Skeletal muscle tissue (tissue), 4 donors: ENCODE results near the gene ZNF283. TPM values are rescaled to one million over a fixed set of nuclear protein-coding genes. Genes with fewer than 3 reads are reported as not detected.
"Not testable (repeated sequence)": the region's sequence is repeated elsewhere in the genome, so short reads cannot be mapped to it uniquely, and the experiment has no call there.

Experiments used
- H3K27ac ChIP-seq: one replicate; pipeline ENCODE4 v1.7.0; 2013; ENCODE audit warnings: mild to moderate bottlenecking, low read depth, low read length, inconsistent platforms
- H3K27me3 ChIP-seq, 3 donors: one replicate each; pipeline ENCODE4 v1.7.0; 2013; ENCODE audit warnings: low read length in 3 of 3; ENCODE audit not compliant: control insufficient read depth in 3 of 3, insufficient read depth in 3 of 3
- H3K36me3 ChIP-seq, 3 donors: one replicate each; pipeline ENCODE4 v1.7.0; 2013; ENCODE audit warnings: low read length in 3 of 3; ENCODE audit not compliant: control insufficient read depth in 3 of 3, insufficient read depth in 3 of 3
- H3K4me1 ChIP-seq, 3 donors: one replicate each; pipeline ENCODE4 v1.7.0; 2013; ENCODE audit warnings: low read length in 3 of 3, mild to moderate bottlenecking in 3 of 3; ENCODE audit not compliant: control insufficient read depth in 3 of 3, insufficient read depth in 3 of 3
- H3K4me3 ChIP-seq, 3 donors: one replicate each; pipeline ENCODE4 v1.7.0; 2013; ENCODE audit warnings: low read length in 3 of 3
- H3K9ac ChIP-seq, 3 donors: one replicate each; pipeline ENCODE4 v1.7.0; 2013; ENCODE audit warnings: low read length in 3 of 3, mild to moderate bottlenecking in 3 of 3, moderate library complexity in 2 of 3, low read depth in 1 of 3
- H3K9me3 ChIP-seq, 3 donors: one replicate each; pipeline ENCODE4 v1.7.0; 2013; ENCODE audit warnings: low read length in 3 of 3; ENCODE audit not compliant: control insufficient read depth in 3 of 3
- total RNA-seq: library from RNA; depleted of rRNA; stranded (reverse); fragments of >200 nt; gene quantifications from one replicate; pipeline ENCODE4 v1.2.3, GENCODE V29; 2014
- donor health status: Osteomylitis.

The ZNF283 gene
- total RNA-seq, 1 donor from 2014 or later = 21.4 TPM

GRCh38 chr19:43847246-43847645 lies 20.1 kb downstream of the ZNF283 start:
- Histone ChIP-seq H3K9ac (no peak overlapping the region), H3K27me3 (no peaks in the 10 kb centered on the region), H3K9me3 (peaks cover 37 to 79% (median 47%) of the 10 kb centered on the region in 3 donors), H3K27ac (no peak overlapping the region), H3K4me1 (no peaks in the 10 kb centered on the region), H3K36me3 (peaks cover 27 to 67% (median 59%) of the 10 kb centered on the region in 3 donors), H3K4me3 (peak overlapping the region in 1 of 3 donors; percentile 54)

GRCh38 chr19:43847884-43848283 lies 20.8 kb downstream of the ZNF283 start:
- peaks cover 21 to 60% (median 53%) of the 10 kb centered on the region in 3 donors for H3K36me3 ChIP-seq
- no peaks in the 10 kb centered on the region for H3K27me3 ChIP-seq
- H3K9ac ChIP-seq = no peak overlapping the region
- no peaks in the 10 kb centered on the region for H3K4me1 ChIP-seq
- peaks cover 37 to 80% (median 48%) of the 10 kb centered on the region in 3 donors for H3K9me3 ChIP-seq
- H3K27ac ChIP-seq = no peak overlapping the region
- H3K4me3 ChIP-seq = peak overlapping the region in 2 of 3 donors; percentile 28 to 54

- peaks cover 17 to 51% (median 44%) of the 10 kb centered on the region in 3 donors for H3K36me3 ChIP-seq
- H3K27ac ChIP-seq = no peak overlapping the region
- H3K4me1 ChIP-seq = no peaks in the 10 kb centered on the region
- peaks cover 37 to 73% (median 46%) of the 10 kb centered on the region in 3 donors for H3K9me3 ChIP-seq
- H3K27me3 ChIP-seq = no peaks in the 10 kb centered on the region
- no peak overlapping the region for H3K9ac ChIP-seq
- H3K4me3 ChIP-seq = peak overlapping the region in 1 of 3 donors; percentile 0
These were observed 21.7 kb downstream of the ZNF283 start for GRCh38 chr19:43848821-43849220.

- H3K27ac ChIP-seq = no peak overlapping the region
- H3K27me3 ChIP-seq = no peaks in the 10 kb centered on the region
- H3K4me3 ChIP-seq = no peak overlapping the region
- H3K4me1 ChIP-seq = no peaks in the 10 kb centered on the region
- H3K9me3 ChIP-seq = peaks cover 12 to 43% (median 19%) of the 10 kb centered on the region in 3 donors
- H3K9ac ChIP-seq = no peak overlapping the region
- peaks cover 0 to 2% (median 0%) of the 10 kb centered on the region in 3 donors for H3K36me3 ChIP-seq
These were observed 31.1 kb downstream of the ZNF283 start for GRCh38 chr19:43858174-43858573.

GRCh38 chr19:43866923-43867322 lies 39.8 kb downstream of the ZNF283 start:
- not testable (repeated sequence) for H3K36me3 ChIP-seq, H3K9ac ChIP-seq, H3K4me1 ChIP-seq, H3K27ac ChIP-seq, H3K27me3 ChIP-seq, H3K4me3 ChIP-seq
- H3K9me3 ChIP-seq = peaks cover 12 to 30% (median 15%) of the 10 kb centered on the region in 3 donors

- Histone ChIP-seq H3K4me3 (peak overlapping the region in 1 of 3 donors; percentile 17), H3K4me1 (no peaks in the 10 kb centered on the region), H3K36me3 (peaks cover 0 to 10% (median 7%) of the 10 kb centered on the region in 3 donors), H3K27me3 (no peaks in the 10 kb centered on the region), H3K27ac (no peak overlapping the region), H3K9me3 (peaks cover 18 to 40% (median 24%) of the 10 kb centered on the region in 3 donors), H3K9ac (no peak overlapping the region)
These were observed 45.6 kb downstream of the ZNF283 start for GRCh38 chr19:43872547-43873336.

GRCh38 chr19:43880483-43880882 lies 53.4 kb downstream of the ZNF283 start:
- Histone ChIP-seq H3K36me3 (peaks cover 14 to 26% (median 15%) of the 10 kb centered on the region in 3 donors), H3K4me3 (peak overlapping the region in 1 of 3 donors; percentile 27), H3K27me3 (no peaks in the 10 kb centered on the region), H3K9me3 (peaks cover 15 to 45% (median 17%) of the 10 kb centered on the region in 3 donors), H3K4me1 (no peaks in the 10 kb centered on the region), H3K27ac (no peak overlapping the region), H3K9ac (no peak overlapping the region)

GRCh38 chr19:43883864-43884263 lies 56.7 kb downstream of the ZNF283 start, which contains the start of gene ZNF404:
TSS of gene ZNF404 (minus strand) at chr19:43883964.
- Histone ChIP-seq H3K9ac (no peak within 1 kb of the TSS), H3K4me3 (peak within 1 kb of the TSS in 1 of 3 donors; percentile 46), H3K9me3 (peaks cover 13 to 50% (median 14%) of the 10 kb centered on the region in 3 donors), H3K27me3 (no peaks in the 10 kb centered on the region), H3K27ac (no peak within 1 kb of the TSS), H3K4me1 (no peaks in the 10 kb centered on the region), H3K36me3 (peaks cover 11 to 22% (median 12%) of the 10 kb centered on the region in 3 donors)

- Histone ChIP-seq H3K4me3 (peak overlapping the region in 1 of 3 donors; percentile 46), H3K27me3 (no peaks in the 10 kb centered on the region), H3K9me3 (peaks cover 2 to 41% (median 7%) of the 10 kb centered on the region in 3 donors), H3K27ac (no peak overlapping the region), H3K36me3 (peaks cover 0 to 12% (median 6%) of the 10 kb centered on the region in 3 donors), H3K4me1 (no peaks in the 10 kb centered on the region), H3K9ac (no peak overlapping the region)
These were observed 68.7 kb downstream of the ZNF283 start for GRCh38 chr19:43895727-43896308.
